ENCODE data around the gene CLMP.
"Not testable (repeated sequence)": the region's sequence is repeated elsewhere in the genome, so short reads cannot be mapped to it uniquely, and the experiment has no call there.

CLMP gene

DNA sequence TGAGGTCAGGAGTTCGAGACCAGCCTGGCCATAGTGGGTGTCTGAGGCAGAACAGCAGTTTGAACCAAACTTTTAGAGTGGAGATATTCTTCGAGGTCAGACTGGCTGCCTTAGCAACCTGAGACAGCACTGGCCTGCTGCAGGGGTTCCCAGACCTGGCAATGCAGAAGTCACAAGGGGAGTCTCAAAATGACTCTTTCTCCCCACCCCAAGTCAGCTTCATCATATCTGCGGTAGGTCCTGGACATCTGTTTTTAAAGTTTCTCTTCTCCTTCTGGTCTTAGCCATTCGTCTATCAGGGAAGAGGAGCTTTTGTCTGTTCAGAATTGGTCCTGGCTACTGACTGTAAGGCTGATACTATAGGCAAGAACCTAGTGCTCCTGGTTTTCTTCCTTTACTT, 14.5 kb upstream of the CLMP start:
- Mint-ChIP-seq H3K27me3 (ENCODE audit: low read depth) (peaks cover 69% of the 10 kb centered on the region), H3K4me1 (ENCODE audit: low read depth) (no peaks in the 10 kb centered on the region), H3K36me3 (ENCODE audit: low read depth) (no peaks in the 10 kb centered on the region), H3K9me3 (no peaks in the 10 kb centered on the region), H3K27ac (no peak overlapping the region), H3K4me3 (no peak overlapping the region)

DNA sequence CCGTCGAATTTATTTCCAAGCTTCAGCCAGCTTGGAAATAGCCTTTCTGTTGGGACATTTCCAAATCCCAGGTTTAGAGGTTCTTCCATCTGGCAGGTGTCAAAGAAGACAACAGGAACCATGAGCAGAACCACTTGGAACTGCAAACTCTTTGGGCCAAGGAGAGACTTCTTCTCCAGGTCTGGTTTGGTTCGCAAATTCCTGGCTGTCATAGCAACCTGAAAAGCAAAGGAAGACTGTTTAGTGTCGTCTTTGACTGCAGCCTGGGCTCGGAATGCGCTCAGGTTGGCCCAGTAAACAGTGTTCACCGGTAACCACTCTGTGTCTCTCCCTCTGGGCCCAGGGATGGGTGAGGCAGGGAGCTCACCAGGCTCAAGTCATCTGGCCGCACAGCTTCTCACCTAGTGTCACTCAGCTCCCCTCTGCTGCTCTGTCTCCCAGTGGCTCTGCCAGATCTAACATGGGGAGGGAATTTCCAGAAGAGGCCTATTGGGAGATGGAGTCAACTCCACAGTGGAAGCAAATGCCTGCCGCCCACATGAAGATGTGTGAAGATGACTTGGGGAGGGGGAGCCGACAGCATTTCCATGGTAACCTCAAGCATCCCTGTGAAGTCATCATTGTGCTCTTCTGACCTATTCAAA, 11.9 kb upstream of the CLMP start:
- Mint-ChIP-seq H3K4me1 (ENCODE audit: low read depth) (no peaks in the 10 kb centered on the region), H3K27ac (no peak overlapping the region), H3K9me3 (no peaks in the 10 kb centered on the region), H3K4me3 (no peak overlapping the region), H3K36me3 (ENCODE audit: low read depth) (no peaks in the 10 kb centered on the region), H3K27me3 (ENCODE audit: low read depth) (peaks cover 59% of the 10 kb centered on the region)

DNA sequence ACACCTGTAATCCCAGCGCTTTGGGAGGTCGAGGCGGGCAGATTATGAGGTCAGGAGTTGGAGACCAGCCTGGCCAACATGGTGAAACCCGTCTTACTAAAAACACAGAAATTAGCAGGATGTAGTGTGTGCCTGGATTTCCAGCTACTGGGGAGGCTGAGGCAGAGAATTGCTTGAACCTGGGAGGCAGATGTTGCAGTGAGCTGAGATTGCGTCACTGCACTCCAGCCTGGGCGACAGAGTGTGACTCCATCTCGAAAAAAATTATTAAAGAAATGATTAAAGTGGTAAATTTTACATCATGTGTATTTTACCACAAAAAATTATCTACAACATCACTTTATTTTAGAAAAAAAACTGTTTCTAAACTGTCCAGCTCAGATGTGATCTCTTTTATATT, 11.0 kb upstream of the CLMP start:
- H3K9me3 Mint-ChIP-seq; H3K4me3 Mint-ChIP-seq; H3K27ac Mint-ChIP-seq; H3K4me1 Mint-ChIP-seq (ENCODE audit: low read depth); H3K36me3 Mint-ChIP-seq (ENCODE audit: low read depth): not testable (repeated sequence)
- H3K27me3 Mint-ChIP-seq (ENCODE audit: low read depth): peaks cover 55% of the 10 kb centered on the region

DNA sequence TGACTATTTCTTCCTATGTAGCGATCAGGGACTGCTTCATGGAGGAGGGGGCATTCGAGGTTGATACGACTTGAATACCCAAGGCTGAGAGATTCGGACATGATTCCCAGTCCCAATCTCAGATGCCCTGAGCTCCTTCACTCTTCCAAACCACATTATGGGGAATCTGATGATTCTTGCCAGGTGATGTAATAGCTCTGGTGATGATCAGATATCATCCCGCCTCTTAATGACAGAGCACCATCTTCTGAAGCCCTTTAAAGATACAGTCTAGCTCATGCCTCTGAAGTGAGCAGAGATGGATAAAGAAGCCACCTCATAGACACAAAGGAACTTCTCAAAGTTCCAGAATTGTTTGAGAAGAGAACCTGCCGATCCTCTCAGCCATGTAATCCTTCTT, 8.9 kb upstream of the CLMP start:
- Mint-ChIP-seq H3K27me3 (ENCODE audit: low read depth) (peaks cover 53% of the 10 kb centered on the region), H3K9me3 (no peaks in the 10 kb centered on the region), H3K36me3 (ENCODE audit: low read depth) (no peaks in the 10 kb centered on the region), H3K4me1 (ENCODE audit: low read depth) (no peaks in the 10 kb centered on the region), H3K4me3 (no peak overlapping the region), H3K27ac (no peak overlapping the region)

DNA sequence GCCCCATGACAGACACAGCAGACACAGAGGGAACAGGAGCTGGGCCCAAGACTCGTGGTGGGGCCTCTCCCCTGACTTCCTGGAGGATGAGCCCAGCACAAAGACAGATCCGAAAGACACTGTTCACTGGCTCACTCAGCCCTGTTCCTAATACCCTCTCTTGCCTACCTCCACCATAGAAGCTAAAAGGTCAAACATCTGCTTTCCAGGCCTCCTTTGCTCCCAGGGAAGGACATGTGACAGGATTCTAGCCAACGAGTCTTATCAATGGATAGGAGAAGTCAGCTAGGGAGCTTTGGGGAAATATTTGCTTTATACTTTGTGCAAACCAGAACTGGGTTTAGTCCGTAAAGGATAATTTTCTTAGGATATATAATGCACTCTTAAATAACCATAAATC, 8.4 kb upstream of the CLMP start:
- H3K4me3 Mint-ChIP-seq: no peak overlapping the region
- H3K27me3 Mint-ChIP-seq (ENCODE audit: low read depth): peaks cover 53% of the 10 kb centered on the region
- H3K4me1 Mint-ChIP-seq (ENCODE audit: low read depth): no peaks in the 10 kb centered on the region
- no peaks in the 10 kb centered on the region for H3K36me3 Mint-ChIP-seq (ENCODE audit: low read depth)
- H3K27ac Mint-ChIP-seq: no peak overlapping the region
- no peaks in the 10 kb centered on the region for H3K9me3 Mint-ChIP-seq

DNA sequence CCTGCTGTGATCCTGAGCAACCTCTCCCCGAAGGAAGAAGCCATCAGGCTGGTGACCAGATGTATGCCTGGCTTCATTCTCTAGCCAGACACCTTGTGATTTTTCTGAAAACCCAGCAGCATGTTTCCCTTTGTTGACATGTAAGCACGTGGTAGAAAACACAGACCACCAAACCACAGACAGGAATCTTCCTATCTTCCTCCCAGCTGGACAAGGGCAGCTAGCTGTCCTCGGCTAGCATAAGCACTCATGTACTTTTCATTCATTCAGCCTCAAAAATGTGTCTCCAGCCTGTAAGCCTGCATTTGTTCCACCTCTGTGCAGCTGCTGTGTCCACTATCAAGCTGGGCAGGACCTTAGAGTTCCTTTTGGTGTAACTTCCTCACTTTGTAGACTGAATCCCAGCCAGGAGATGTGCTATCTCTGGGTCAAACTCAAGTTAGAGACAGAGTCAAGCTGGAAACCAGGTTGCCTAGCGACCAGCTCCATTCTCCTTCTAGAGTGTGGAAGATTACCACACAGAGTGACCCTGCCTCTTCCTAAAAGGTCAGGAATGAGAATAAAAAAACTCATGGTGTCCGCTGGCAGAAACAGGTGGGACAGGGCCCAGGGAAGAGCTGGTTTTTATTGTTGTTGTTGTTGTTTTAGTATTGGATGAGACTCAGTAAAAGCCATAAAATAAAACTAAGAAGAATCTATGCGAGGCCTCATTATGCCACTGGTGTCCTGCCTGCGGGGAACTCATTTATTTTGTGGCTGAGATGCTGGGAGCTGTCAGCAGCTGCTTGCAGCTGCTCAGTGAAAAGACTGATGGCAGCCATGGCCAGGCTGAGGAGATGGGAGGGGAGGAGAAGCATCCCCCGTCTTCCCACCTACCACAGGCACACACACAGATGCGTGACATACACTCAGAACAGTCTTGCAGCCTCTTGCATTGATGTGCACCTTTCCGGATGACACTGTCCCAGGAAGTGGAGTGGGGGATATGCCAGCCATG, 7.4 kb upstream of the CLMP start:
- H3K27ac Mint-ChIP-seq: no peak overlapping the region
- H3K27me3 Mint-ChIP-seq (ENCODE audit: low read depth): peaks cover 54% of the 10 kb centered on the region
- H3K4me1 Mint-ChIP-seq (ENCODE audit: low read depth): no peaks in the 10 kb centered on the region
- no peaks in the 10 kb centered on the region for H3K36me3 Mint-ChIP-seq (ENCODE audit: low read depth)
- H3K9me3 Mint-ChIP-seq: no peaks in the 10 kb centered on the region
- H3K4me3 Mint-ChIP-seq: no peak overlapping the region

DNA sequence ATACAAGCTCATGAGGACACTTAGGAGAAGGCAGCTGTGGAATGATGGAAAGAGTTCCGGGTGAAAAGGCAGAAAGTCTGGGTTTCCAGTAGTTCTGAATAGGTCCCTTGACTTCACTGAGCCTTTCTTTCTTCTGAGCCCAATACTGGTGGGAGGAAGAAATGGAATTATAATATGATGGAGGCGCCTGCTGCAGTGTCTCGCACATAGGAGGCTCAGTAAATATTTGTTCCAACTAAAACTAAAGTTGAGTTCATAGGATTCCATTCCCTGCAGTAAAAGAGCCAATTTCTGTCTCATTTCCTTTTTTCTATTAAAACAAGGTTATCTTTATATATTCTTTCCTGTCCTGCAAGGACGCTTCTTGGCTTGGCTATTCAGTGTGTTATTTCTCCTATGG, 5.2 kb upstream of the CLMP start:
- Mint-ChIP-seq H3K27ac (no peak overlapping the region), H3K4me1 (ENCODE audit: low read depth) (peaks cover 4% of the 10 kb centered on the region), H3K4me3 (no peak overlapping the region), H3K9me3 (no peaks in the 10 kb centered on the region), H3K27me3 (ENCODE audit: low read depth) (peaks cover 56% of the 10 kb centered on the region), H3K36me3 (ENCODE audit: low read depth) (no peaks in the 10 kb centered on the region)

DNA sequence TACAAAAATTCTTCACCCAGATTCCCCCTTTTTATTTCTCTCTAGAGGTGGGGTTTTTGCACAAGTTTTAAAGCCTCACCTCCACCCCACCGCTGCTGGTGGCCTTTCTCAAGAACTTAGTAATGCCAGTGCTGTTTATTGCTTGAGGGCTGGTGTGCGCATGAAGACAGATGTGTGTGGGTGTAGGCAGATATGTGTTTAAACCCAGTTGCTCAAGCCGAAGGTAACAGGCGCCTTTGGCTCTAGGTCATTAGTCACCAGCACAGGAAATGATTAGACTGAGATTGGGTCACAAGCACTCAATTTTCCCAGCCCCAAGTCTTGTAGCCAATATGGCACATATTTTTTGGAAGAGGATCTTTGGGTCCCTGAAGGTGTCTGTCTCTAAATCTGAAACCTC, 2.7 kb upstream of the CLMP start:
- Mint-ChIP-seq H3K36me3 (ENCODE audit: low read depth) (peaks cover 2% of the 10 kb centered on the region), H3K9me3 (no peaks in the 10 kb centered on the region), H3K27me3 (ENCODE audit: low read depth) (peaks cover 78% of the 10 kb centered on the region), H3K4me1 (ENCODE audit: low read depth) (peaks cover 4% of the 10 kb centered on the region), H3K27ac (no peak overlapping the region), H3K4me3 (no peak overlapping the region)

DNA sequence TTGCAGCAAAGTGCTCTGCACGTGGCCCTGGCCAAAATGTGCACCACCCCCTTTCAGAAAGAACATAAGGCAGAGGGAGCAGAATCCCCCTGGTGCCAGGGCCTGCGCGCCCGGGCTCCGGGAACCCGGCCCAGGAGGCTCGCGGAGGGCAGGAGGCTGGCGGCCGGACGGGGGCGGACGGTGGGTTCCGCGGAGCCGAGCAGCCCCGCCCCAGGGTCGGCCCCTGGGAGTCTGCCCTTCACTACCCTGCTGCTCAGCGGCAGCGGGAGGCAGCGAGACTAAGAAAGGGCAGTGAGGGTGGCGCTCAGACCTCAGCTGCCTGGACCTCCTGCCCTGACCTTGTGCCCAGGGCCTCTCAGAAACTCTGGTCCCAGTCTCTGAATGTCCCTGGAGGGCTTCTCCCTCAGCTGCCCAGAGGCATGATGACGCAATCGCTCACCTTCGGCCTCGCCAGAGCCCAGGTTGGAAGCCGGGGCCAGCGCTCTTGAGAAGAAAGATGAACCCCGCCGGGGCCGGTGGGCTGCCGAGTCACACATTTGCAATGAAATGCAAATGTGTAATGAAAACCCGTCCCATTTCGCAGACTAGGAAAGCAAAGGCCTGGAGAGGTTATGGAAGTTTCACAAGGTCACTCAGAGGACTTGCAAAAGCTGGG, 1.1 kb upstream of the CLMP start:
- no peak overlapping the region for H3K4me3 Mint-ChIP-seq
- no peak overlapping the region for H3K27ac Mint-ChIP-seq

DNA sequence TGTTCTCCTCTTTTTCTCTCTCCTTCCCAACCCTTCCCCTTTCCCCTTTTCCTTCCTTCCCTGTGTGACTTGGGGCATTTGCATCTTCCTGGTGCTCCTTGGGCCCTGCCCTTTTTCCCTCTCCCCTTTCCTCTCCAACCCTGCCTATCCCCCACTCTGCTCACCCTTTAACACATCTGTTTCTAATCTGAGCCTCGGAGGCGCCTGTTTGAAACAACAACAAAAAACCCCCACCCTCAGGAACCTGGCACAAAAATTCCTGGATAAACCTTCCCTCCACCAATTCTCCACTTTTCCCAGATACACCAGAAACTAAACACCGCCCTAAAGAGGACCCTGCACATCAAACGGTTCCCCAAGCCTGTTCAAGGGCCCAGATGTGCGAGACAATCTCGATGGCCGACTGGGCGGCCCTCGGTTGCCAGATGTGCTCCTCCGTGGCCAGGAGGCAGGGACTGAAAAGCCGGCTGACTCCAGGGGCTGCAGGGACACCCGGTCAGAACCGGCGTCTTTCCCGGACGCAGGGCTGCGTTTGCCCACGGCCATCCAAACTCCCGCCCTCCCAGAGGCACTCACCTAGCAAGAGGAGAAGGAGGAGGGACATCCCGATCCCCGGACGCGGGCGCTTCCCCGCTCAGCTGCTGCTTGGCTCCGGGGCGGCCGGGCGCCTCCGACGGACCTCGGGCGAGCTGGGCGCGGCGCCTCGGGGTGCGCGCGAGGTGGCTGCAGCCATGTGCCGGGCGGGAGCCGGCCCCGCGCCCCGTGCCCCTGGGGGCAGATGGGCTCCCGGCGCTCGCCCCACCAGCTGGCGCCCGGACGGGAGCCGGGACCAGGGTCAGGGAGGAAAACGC, 486 bp downstream of the CLMP start:
- Mint-ChIP-seq H3K27ac (no peak overlapping the region), H3K27me3 (ENCODE audit: low read depth) (peaks cover 89% of the 10 kb centered on the region)

More for the DNA sequence above, 1.1 kb upstream of the CLMP start:
- Mint-ChIP-seq H3K4me1 (ENCODE audit: low read depth) (peaks cover 9% of the 10 kb centered on the region), H3K36me3 (ENCODE audit: low read depth) (peaks cover 2% of the 10 kb centered on the region), H3K9me3 (no peaks in the 10 kb centered on the region), H3K27me3 (ENCODE audit: low read depth) (peaks cover 81% of the 10 kb centered on the region)

DNA sequence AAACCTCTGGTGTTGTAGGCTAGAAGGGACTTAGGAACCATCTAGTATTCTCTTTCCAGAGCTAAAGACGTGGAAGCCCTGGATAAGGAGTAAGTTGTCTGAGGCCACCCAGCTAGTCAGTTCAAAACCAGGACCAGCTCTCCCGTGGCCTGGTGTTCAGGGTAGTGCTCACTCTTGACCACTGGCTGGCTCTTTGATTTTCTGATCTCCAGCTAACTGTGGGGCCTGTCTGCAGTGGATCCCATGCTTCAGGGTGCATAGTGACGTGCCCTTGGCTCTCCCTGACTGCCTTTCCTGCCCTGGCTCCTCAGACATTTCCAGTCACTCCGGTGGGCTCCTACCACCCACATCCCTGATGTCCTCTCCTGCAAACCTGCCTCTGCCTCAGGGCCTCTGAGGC, 1.3 kb downstream of the CLMP start:
- no peaks in the 10 kb centered on the region for H3K9me3 Mint-ChIP-seq
- peaks cover 88% of the 10 kb centered on the region for H3K27me3 Mint-ChIP-seq (ENCODE audit: low read depth)
- no peak overlapping the region for H3K4me3 Mint-ChIP-seq
- H3K27ac Mint-ChIP-seq: no peak overlapping the region
- peaks cover 2% of the 10 kb centered on the region for H3K36me3 Mint-ChIP-seq (ENCODE audit: low read depth)
- H3K4me1 Mint-ChIP-seq (ENCODE audit: low read depth): peaks cover 9% of the 10 kb centered on the region

More for the DNA sequence above, 486 bp downstream of the CLMP start:
- peaks cover 2% of the 10 kb centered on the region for H3K36me3 Mint-ChIP-seq (ENCODE audit: low read depth)
- H3K4me3 Mint-ChIP-seq: no peak overlapping the region
- H3K4me1 Mint-ChIP-seq (ENCODE audit: low read depth): peaks cover 9% of the 10 kb centered on the region
- H3K9me3 Mint-ChIP-seq: no peaks in the 10 kb centered on the region

DNA sequence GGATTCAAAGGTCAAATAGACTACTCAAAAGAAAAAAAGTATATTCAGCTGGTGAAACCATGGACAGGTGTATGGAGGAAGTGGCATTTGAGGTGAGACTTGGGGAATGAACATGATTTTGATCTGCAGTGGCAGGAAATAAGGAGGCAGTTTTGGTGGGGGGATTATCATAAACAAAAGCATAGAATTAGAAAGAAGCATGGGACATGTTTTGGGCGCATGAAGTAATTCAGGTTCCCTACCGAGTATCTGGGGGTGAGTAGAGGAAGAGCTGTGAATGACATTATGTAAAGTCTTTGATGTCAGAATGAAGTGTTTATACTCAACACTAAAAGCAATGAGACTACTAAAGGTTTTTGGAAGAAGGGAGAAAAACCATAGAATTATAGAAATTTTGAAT, 3.1 kb downstream of the CLMP start:
- no peaks in the 10 kb centered on the region for H3K9me3 Mint-ChIP-seq
- peaks cover 2% of the 10 kb centered on the region for H3K36me3 Mint-ChIP-seq (ENCODE audit: low read depth)
- H3K4me3 Mint-ChIP-seq: no peak overlapping the region
- peaks cover 9% of the 10 kb centered on the region for H3K4me1 Mint-ChIP-seq (ENCODE audit: low read depth)
- H3K27me3 Mint-ChIP-seq (ENCODE audit: low read depth): peaks cover 87% of the 10 kb centered on the region
- no peak overlapping the region for H3K27ac Mint-ChIP-seq

DNA sequence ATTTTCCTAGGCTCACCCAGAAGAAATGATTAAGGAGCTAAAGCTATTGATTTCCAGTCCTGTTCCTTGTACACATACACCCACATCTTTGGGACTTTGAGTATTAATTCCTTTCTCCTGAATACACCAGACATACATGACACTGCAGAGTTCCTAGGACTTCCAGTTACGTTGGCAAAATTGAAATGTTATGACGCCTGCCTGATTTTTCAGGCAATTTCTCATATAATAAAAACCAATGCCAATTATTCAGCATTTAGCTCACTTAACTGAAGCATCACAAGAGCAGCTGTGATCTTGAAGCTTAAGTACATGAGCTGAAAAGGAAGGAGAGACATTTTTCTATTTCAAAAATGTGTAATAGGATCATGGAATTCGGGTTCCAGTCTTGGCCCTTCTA, 4.5 kb downstream of the CLMP start:
- Mint-ChIP-seq H3K4me3 (no peak overlapping the region), H3K27ac (no peak overlapping the region), H3K4me1 (ENCODE audit: low read depth) (peaks cover 8% of the 10 kb centered on the region), H3K27me3 (ENCODE audit: low read depth) (peaks cover 81% of the 10 kb centered on the region), H3K36me3 (ENCODE audit: low read depth) (peaks cover 2% of the 10 kb centered on the region), H3K9me3 (no peaks in the 10 kb centered on the region)

DNA sequence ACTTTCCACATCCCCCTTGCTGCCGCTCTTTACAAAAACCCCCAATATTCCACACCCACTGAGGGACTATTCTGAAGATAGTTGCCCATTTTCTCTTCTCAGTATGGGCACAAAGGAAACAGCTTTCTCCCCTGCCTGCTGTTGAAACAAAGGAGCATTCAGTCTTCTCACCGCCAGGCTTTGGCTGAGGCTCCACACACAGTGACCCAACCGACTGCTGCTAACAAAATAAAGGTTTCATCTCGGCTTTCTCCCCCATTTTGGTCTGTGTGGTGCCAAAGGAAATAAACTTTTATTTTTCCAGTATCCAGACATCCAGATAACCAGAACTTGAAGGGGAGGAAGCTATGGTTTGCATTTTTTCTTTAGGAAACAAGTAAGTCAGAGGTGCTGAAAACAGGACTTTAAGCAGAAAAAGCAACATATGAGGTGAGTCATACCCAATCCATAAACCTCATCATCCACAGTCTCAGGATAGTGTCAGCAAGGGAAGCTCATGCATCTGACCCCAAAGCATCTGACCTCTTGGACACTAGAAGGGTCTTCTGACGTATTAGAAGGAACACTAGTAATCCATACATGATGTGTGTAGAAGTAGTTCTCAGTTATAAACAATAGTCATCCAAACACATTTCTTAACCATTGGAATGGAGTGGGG, 6.4 kb downstream of the CLMP start:
- H3K27me3 Mint-ChIP-seq (ENCODE audit: low read depth): peaks cover 77% of the 10 kb centered on the region

More for the DNA sequence above, 6.4 kb downstream of the CLMP start:
- H3K9me3 Mint-ChIP-seq: no peaks in the 10 kb centered on the region
- peaks cover 5% of the 10 kb centered on the region for H3K4me1 Mint-ChIP-seq (ENCODE audit: low read depth)
- no peaks in the 10 kb centered on the region for H3K36me3 Mint-ChIP-seq (ENCODE audit: low read depth)
- no peak overlapping the region for H3K27ac Mint-ChIP-seq
- H3K4me3 Mint-ChIP-seq: no peak overlapping the region

Data from T-helper 1 cell treated with Interleukin-12 subunit alpha and Interleukin-12 subunit beta and Interleukin-4 antibody, amounts not matched to agents 30 μg/mL and 1 μg/mL, for 36 hours (primary cell).